ENCODE data around the gene RCC2. TPM values are rescaled to one million over a fixed set of nuclear protein-coding genes. Genes with fewer than 3 reads are reported as not detected.

Gene RCC2
- 116 TPM for total RNA-seq (2021; ENCODE audit: unreplicated experiment)
- 106 TPM for polyA plus RNA-seq (2012; ENCODE audit: insufficient read length)
- percentile 95 among the genes with signal in this experiment for Bru-seq, nascent RNA
- BruChase-seq, experiment 1, labeled RNA remaining after a 2-hour chase, result percentile 97 among the genes with signal in this experiment
- BruChase-seq, experiment 2, labeled RNA remaining after a 6-hour chase, result percentile 97 among the genes with signal in this experiment
- long read RNA-seq, full-length matches to known transcripts, result 3 of 131 reads
- long read RNA-seq, partial matches to known transcripts, result 5 of 131 reads
- long read RNA-seq, other reads (novel, unspliced or antisense), result 123 of 131 reads

GRCh38 chr1:17439250-17440073, at the start of gene RCC2:
RCC2 (minus strand) TSS chr1:17439677; CDS start chr1:17438514, 1,163 bp downstream.
- in situ Hi-C loops (cut with HindIII; ENCODE audit: low pct_unique_long_range_greater_than_20kb, low sequenced_read_pairs), result no loop called here
- POLR2A ChIA-PET, result interaction anchor here (0.6 kb wide), 1 partner anchor 118 kb away, joined by 3 read pairs; no protein-coding TSS in a partner anchor
- peaks cover 40% of the 10 kb centered on the region for H3K4me1 ChIP-seq (ENCODE audit: control insufficient read depth, insufficient read depth, low read length)

More at GRCh38 chr1:17439250-17440073, at the start of gene RCC2:
- CTCF ChIA-PET, result interaction anchor here (0.7 kb wide), 1 partner anchor 172 kb away, joined by 6 read pairs; no protein-coding TSS in a partner anchor
- no peak for TF ChIP-seq TCF7L2 (IDR thresholded peaks at IDR 0.05; ENCODE audit: low read depth, low read length)
- TF ChIP-seq REST (IDR thresholded peaks at IDR 0.05; ENCODE audit: insufficient read depth in 1 of 2, low read depth in 2 of 2, low read length in 1 of 2), result no peak
- no peak; the same call in 1 of the 2 replicates for TF ChIP-seq CTCF (IDR thresholded peaks at IDR 0.05)
- TF ChIP-seq SIN3A (IDR thresholded peaks at IDR 0.05; ENCODE audit: borderline replicate concordance, insufficient read depth, low read depth, low read length), result peak; percentile 70
- peak; percentile 44; the same call in 1 of the 2 replicates for TF ChIP-seq POLR2AphosphoS5 (IDR thresholded peaks at IDR 0.05; ENCODE audit: low read depth, low read length)
- no peaks in the 10 kb centered on the region for H3K9me3 ChIP-seq (ENCODE audit: control insufficient read depth, insufficient read depth, low read depth, low read length)
- peaks cover 2% of the 10 kb centered on the region; the same call in 1 of the 2 replicates for H3K36me3 ChIP-seq (ENCODE audit: control insufficient read depth, insufficient read depth, low read length)
- no peak for DNase-seq (ENCODE audit: low read depth, low spot score)
- intact Hi-C loops (cut with micrococcal nuclease; ENCODE audit: unreplicated experiment), result no loop called here
- BruUV-seq (replicated peaks), result TSS peak; percentile 40
- ATAC-seq, result peak; percentile 83
- H3K4me3 ChIP-seq (ENCODE audit: low read depth in 2 of 2, low read length in 2 of 2), result peak within 1 kb of the TSS; percentile 81 to 93
- H3K27ac ChIP-seq (ENCODE audit: low read length), result peak within 1 kb of the TSS; percentile 96
- no peaks in the 10 kb centered on the region for H3K27me3 ChIP-seq (ENCODE audit: control insufficient read depth, insufficient read depth, low read length)
